Stimulated activated CD8-positive, alpha-beta memory T cell treated with anti-CD3 and anti-CD28 coated beads, Interleukin-12 subunit alpha, Interleukin-12 subunit beta, amount 100 ng/mL, for 24 hours (primary cell): ENCODE measurements around the gene LIME1.

Experiments used
- DNase-seq: peaks from one replicate; pipeline ENCODE4 v3.0.0-alpha.2; 2020; ENCODE audit errors: extremely low read depth

Gene LIME1

DNA sequence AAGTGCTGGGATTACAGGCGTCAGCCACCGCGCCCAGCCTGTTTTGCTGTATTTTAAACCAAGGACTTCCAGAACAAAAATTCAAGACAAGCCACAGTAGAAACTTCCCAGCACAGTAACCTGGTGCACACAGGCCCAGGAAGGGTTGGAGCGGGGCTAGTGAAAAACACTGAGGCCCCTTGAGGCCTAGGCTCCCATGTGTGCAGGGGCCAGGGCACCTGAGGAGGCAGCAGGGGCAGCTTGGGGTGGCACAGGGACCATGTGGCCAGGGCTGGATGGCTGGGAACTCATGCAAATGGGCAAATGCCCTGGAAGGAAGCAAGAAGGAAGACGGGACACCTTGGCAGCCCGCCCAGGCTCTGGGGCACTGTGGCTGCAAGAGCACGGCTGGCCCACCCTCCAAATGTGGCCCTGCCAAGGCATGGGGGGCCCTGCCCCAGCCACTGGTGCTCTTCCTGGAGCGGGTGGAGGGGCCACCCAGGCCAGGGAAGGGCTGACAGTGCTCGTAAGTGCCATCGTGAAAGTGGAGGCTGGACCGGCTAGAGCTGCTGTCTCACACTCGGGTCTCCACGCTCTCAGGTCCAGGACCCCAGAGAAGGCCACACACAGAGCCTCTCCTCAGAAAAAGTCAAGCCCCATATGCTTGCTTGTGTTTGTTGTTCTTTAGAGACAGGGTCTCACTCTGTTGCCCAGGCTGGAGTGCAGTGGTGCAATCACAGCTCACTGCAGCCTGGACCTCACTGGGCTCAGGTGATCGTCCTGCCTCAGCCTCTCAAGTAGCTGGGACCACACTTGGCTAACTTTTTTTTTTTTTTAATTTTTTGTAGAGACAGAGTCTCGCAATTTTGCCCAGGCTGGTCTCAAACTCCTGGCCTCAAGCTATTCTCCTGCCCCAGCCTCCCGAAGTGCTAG, 13.4 kb downstream of the LIME1 start:
- no peak for DNase-seq

DNA sequence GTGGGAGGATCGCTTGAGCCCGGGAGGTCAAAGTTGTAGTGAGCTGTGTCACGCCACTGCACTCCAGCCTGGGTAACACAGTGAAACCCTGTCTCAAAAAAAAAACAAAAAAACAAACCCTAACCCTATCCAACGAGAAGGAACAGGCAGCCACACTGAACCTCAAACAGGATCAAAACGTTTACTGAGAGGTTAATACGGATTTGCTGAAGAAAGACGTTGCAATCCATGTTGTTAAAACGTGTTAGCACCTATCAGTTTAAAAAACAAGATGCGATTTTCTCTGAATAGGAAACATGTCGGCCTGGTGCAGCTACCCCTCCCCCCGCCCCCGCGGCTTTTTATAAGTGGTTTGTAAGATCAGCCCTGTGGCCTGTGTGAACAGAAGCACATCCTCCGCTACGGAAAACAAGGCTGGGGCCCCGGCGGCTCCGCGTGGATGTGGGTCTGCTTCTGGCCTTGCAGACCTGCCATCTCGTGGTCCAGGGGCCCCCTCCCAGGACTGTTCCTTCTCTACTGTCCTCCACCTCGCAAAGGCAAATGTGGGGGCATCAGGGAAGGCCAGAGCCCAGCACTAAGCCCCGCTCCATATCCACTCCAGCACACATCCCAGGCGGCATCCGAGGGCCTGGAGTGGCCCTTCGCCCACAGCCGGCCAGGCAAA, 14.5 kb downstream of the LIME1 start:
- DNase-seq: no peak

DNA sequence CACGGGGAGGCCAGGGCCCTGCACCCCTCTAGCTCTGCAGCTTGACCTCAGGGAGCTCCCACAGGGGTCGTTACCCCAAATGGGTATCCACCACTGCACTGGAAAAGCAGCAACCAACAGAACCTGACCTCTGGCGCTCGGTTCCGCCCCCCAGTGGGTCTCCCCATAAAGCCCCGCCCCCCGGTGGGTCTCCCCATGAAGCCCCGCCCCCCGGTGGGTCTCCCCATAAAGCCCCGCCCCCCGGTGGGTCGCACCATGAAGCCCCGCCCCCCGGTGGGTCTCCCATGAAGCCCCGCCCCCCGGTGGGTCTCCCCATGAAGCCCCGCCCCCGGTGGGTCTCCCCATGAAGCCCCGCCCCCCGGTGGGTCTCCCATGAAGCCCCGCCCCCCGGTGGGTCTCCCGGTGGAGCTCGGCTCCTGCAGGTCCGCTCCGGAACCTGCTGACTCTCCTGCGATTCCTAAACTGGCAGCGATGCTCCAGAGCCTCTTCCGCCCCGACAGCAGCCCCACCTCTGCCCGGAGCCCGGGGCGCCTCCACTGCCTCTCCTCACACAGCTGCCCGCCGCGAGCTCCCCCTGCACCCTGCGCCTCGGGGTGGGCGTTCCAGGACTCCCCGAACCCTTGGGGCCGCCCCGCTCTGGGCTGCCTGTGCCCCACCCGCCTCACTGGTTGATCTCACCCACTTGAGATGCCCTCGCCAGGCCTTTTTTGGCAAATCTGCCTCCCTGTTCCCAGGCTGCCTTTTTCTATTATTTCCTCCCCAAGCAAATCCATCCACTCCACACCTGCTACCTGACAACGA, 15.2 kb downstream of the LIME1 start:
- DNase-seq: no peak

DNA sequence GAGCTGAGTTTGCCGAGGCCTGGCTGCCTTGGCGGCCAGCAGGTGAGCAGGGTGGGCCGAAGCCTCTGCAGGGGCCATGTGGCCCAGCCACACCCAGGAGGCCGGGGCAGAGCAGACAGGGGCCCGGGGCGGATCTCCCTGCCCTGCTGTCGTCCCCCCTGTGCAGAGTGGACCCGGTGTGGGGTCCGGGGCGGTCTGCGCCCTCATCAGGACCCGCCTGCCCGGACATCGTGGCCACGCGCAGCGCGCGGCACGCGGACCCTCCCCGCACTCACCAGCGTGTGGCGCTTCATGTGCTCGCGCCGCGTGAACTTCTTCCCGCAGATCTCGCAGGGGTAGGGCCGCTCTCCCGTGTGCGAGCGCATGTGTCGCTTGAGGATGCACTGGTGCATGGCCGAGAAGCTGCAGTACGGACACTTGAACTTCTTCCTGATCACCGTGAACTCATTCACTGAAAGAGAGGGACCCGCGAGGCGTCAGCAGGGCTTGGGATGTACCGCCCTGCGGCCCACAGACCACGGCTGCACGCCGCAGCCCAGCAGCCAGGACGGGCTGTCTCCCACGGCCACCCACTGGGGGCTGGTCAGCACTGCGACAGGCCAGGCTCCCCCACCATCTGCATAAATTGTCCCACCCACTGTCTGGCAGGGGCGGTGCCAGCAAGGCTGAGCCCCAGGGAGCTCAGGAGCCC, 16.1 kb downstream of the LIME1 start:
- no peak for DNase-seq

DNA sequence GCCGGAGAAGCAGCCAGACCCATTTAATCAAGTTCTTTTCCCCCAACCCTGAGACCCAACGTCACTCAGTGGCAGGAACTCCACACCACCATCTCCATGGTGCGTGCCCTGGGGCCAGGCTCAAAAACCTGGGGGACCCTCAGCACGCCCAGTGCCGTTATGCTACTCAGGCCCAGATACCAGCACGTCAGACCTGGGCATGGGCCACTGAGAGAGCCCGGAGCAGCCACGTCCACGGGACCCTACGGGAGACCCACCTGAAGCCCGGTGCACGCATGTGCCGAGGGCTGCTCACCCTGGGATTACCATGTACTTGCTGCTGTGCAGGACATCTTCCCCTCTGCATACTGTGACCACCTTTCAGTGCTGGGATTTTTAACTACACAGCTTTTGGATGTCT, 16.9 kb downstream of the LIME1 start:
- no peak for DNase-seq

DNA sequence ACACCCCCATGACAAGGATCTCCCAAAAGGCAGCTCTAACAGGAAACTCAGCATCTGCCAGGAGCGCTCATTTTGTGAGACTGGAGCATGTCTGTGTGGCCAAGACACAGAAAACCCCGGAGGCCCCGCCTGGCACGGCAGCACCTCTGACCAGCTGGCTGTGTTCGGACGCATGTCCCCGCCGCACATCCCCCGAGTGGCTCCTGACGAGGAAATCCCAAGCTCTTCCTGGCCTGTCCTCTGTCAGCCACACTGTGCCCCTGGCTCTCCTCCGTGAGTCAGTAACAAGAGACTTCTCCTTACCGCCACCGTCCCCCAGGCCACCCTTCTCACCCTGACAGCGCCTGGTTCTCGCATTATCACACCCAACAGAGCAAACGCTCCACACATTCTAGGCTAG, 17.5 kb downstream of the LIME1 start:
- DNase-seq: no peak

DNA sequence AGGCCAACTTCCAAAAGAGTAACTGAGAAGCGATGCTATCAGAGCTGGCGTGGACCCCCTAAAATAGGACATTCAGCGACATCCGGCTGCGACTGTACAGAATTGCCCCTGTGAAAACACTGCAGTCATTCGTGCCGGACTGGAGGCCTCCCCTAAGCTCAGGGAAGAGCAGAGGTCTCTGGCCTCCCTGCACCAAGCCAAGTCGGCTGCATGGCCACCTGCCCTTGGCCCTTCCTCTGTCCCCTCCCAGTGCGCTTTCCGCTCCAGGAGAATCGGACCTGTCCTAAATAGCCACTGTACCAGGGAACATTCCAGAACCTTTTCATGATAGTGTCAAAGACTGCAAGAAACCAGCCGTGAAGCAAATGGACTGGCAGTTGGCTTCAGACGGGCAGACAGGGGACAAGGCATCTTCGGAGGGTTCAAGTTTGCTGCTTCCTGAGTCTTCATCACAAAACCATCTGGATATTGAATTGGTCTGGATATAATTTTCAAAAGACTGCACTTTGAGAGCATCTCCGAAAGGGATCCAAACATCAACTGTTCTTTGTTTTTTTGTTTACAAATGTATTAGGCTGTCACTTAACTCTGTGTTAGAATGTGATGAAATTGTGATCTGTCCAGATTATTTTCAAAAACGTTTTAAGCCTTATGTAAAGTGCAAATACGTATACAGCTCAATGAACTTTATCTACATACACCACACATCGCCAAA, 19.6 kb downstream of the LIME1 start:
- DNase-seq: no peak

DNA sequence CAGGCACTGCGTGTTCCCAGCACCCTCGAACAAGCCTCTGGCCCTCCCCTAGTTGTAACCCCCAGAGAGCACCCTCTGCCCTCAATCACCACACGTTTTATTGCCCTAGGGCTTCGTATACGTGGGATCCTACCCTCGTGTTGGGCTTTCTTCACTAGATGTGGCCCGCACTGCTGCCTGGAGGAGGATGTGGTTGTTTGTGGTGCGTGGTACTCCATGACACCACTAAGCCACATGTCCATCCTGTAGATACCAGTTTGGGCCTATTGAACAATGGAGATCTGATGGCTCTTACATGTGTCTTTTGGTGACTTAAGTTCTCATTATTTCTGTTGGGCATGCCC, 20.2 kb downstream of the LIME1 start:
- no peak for DNase-seq

DNA sequence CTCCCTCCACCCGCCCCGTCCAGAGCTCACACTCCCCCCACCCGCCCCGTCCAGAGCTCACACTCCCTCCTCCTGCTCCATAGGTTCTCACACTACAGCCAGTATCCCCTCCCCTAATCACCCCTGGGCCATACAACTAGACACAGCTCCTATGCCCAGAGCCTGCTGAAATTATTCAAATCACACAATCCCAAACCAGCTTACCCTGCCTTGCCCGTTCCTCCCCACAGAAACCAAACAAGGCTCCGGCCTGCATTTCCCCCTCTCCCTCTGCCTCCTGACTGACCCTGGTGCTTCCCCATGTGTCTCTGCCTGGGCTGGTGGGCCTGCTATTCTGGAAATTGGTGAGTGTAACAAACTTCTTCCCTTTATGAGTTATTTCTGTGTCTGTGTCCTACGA, 21.7 kb downstream of the LIME1 start:
- no peak for DNase-seq

DNA sequence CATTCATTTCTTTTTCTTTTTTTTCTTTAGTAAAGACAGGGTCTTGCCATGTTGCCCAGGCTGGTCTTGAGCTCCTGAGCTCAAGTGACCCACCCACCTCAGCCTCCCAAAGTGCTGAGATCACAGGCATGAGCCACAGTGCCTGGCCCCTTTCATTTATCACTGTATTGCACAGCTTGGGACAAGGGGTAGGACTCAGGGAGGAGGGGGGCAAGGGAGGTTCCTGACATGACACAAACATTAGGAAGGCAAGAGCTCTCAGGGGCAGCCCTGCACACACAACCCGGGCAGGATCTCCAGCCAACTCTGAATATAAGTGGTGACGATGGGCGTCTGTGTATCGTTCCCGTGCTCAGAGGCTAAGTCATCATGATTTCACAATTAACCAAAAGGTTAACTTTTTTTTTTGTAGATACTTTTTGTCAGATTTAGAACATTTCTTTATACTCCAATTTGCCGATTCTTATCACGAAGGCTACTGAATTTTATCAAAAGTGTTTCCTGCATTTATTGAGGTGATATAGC, 23.0 kb downstream of the LIME1 start:
- no peak for DNase-seq

DNA sequence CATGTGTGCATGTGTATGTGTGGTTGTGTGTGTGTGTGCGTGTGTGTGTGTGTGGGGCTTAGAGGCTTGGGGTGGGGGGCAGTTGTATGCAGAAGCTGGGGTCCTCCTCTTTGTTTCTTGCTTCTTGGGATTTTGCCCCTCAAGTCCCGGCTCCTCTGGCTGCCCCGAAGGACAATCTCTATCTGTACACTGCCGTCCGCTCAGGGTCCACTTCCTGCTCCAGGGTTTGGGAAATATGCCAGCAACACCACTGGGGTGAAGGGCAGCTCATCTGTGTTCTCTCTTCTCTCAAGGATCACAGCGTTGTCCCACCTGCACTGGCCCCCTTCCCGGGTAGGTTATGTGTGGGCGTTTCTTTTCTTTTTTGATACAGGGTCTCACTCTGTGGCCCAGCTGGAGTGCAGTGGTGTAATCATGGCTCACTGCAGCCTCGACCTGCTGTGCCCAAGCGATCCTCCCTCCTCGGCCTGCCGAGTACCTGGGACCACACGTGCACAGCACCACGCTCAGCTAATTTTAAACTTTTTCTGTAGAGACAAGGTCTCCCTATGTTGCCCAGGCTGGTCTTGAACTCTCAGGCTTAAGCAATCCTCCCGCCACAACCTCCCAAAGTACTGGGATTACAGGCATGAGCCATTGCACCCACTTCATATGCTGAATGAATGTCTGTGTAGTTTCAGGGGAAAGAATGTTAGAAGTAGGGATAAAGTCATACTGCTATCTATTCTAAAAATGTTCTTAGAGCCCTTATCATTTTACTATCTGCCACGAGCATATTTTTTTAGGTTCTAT, 28.8 kb downstream of the LIME1 start:
- DNase-seq: no peak

DNA sequence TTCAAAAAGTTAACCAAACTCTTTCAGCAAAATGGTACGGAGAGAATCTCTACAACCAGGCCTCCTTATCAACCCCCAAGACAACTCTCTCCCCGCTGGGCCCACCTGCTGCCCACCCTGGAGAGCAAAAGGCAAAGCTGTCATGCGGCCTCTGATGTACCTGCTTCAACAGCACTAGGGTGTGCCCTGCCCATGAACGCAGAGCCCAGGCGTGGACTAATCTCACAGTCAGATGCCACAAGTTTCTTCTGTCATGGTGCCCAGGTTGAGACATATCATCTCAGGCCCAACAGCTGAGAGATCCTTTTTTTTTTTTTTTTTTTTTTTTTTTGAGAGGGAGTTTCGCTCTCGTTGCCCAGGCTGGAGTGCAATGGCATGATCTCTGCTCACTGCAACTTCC, 29.4 kb downstream of the LIME1 start:
- no peak for DNase-seq

DNA sequence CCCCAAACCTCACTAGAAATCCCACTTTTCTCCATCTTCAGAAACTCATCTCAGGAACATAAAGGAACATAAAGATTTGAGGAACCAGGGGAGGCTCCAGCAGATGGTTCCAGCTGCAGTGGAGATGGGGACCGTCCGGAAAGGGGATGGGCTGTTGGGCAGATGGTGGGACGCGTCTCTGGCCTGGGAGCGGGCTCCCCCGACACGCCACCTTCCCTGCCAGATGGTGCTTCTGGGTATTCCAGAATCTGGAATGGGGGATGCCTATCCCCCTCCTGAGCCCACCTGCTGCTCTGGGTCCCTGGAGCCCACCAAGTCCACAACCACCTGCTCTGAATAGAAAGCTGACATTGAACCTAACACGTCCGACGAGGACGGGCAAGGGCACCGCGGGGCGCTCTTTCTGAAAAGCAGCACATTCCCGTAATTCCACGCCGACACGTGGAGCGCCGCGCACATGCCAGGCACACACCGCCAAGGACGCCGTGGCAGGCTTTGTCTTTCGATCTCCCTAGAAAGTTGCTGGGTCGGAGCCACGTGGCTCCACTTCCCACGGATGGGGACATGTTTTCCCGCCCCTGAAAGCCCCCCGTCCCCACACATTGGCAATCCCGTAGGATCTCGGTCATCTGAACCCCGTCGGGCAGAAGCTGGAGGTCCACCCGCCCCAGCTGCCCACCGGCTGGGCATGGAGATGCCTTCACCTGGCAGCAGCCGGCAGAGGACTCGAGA, 30.4 kb downstream of the LIME1 start:
- DNase-seq: no peak

DNA sequence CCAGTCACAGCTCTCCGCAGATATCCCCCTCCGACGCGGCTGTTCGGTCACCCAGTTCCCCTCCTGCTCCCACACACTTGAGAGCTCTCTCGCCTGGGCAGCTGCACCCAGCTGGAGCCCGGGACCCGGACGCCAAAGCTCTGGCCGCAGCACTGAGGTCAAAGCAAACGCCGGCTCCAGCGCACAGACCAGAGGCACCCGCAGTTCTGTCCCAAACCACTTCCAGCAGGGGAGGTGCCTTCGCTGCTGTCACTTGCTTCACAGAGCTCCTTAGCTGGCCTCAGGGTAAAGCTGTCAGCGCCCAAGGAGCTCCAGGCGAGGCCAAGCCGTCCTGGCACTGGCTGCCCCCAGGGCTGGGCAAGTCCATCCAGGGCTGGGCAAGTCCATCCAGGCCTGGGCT, 31.0 kb downstream of the LIME1 start:
- DNase-seq: no peak

DNA sequence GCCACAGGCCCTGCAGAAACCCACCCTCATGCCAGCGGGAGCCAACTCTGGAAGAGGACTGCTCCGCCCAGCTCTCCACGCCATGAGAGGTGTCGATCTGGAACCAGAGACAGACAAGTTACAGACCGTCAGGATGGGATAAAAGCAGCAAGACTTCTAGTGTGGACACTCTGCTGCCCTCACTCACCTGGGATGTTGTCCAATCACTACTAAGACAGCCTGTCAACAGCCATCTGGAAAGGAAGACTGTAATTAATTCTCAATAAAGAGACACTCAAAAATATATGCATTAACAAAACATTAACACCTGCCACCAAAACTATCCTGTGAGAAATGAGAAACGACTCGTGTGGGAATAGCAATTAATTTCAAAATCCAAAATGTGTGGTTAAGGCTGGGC, 31.4 kb downstream of the LIME1 start:
- DNase-seq: no peak

DNA sequence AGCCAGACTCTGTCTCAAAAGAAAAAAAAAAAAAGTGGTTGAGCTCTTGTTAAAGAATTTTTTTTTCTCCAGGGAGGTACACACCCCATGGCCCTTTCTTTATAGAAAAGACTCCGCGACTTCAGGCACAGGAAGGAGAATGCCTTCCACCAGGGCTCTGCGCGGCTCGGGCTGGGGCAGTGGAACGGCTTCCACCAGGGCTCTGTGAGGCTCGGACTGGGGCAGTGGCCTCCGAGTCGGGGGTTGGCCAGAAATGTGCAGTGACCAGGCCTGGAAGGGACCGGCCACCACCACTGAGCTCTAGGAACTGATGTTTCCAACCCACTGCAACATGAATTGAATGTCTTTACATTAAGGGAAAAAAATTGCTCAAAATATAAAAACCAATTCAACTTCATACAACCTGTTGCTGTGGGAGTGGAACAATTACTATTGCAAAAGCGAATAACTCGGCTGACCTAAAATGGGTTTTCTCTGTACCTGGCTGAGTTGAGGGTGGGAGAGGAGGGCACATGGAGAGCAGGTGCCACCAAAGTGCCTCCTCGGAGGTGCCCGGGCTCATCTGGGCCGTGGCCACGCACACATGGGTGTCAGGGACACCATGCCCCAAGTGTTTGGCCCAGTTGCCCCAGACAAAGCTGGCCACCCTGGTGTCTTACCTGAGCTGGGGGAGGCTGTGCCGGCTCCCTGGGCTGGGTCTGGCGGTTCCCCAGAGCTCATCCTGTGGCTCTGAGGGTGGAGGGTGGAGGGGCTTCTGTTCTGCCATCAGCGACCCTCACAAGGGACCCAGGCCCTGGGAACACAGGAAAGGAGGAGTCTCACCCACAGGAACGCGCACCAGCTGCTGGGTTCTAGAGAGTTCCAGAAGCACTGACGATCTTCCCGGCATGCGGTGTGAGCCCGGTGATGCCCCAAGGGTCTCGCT, 32.4 kb downstream of the LIME1 start:
- DNase-seq: no peak

DNA sequence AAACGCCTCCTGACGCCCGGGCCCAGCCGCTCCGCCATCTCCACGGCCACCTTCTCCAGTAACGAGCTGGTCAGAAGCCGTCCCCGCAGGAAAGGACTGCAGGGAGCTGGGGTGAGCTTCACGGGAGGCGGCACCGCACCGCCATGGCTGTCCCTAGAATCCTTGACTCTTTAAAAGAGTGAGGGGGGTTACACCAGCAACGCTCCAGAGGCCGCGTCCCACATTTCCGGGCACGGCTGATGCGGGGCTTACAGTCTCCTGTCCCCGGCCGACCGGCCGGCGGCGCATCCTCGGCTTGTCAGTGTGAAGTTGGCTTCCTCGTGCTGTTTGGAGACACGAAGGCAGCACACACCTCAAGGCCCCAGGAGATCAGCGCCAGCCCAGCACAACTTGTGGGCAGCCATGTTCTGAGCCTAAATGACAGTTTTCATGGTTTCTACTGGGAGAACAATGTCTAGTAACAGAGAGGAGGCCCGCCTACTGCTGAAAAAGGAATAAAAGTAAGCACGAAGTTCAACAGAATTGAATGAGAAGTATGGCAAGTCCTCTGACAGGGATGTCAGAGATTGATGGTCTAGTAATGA, 33.5 kb downstream of the LIME1 start:
- DNase-seq: no peak

DNA sequence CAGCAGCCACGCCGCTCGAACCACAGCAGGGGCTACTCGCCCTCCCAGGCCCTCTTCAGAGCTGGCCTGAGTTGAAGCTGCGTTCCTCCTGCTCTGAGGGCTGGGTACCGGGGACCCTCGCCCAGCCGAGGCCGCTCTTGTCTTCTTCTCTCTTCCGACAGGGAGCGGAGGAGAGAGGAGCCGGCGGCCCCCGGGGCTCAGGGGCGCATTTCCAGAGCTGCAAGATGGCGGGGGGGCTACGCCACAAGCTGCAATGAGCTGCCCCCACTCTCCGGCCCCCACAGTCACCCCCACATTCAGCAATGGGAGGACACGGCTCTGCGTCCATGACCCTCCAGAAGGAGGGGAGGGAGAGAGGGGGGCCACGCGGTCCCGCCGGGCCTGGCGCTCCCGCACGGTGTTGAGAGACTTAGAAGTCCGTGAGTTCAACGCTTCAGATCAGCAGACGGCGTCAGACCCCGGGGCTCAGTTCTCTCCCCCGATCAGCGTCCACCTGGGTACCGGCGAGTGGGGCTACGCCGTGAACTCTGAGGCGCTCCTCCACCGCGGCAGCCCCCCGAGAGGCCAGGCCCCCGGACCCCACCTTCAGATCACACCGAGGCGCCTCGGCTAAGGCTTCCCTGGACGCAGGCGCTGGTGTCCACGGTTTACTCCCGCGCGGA, 34.7 kb downstream of the LIME1 start:
- no peak for DNase-seq
